MM.1S (cell line): ENCODE measurements around the gene KDM5C.

Source experiments
- DNase-seq: peaks from one replicate; pipeline ENCODE4 v3.0.0-alpha.2; 2015
- H2AFZ ChIP-seq: fragments of 300-600 bp; sonication (generic); 2 replicates; pipeline ENCODE4 v1.6.0; 2016; ENCODE audit warnings: antibody characterized with exemption, low read length
- H3F3A ChIP-seq: fragments of 300-600 bp; sonication (generic); 2 replicates; pipeline ENCODE4 v1.6.1; 2016; ENCODE audit warnings: mild to moderate bottlenecking, antibody characterized with exemption, low read length, moderate library complexity, mixed read lengths; ENCODE audit not compliant: insufficient read depth
- H3K27ac ChIP-seq: fragments of 300-600 bp; sonication (generic); 2 replicates; pipeline ENCODE4 v1.5.1; 2016; ENCODE audit warnings: mild to moderate bottlenecking, low read length
- H3K27me3 ChIP-seq: fragments of 300-600 bp; sonication (generic); replicated peaks from 2 replicates; pipeline ENCODE4 v1.6.0; 2016; ENCODE audit warnings: low read length; ENCODE audit not compliant: insufficient read depth
- H3K36me3 ChIP-seq: fragments of 300-600 bp; sonication (generic); replicated peaks from 2 replicates; pipeline ENCODE4 v1.6.1; 2016; ENCODE audit warnings: mild to moderate bottlenecking, low read length, mixed read lengths; ENCODE audit not compliant: insufficient read depth
- H3K4me1 ChIP-seq: fragments of 300-600 bp; sonication (generic); 2 replicates; pipeline ENCODE4 v1.6.1; 2016; ENCODE audit warnings: low read length, mixed read lengths
- H3K4me2 ChIP-seq: fragments of 300-600 bp; sonication (generic); 2 replicates; pipeline ENCODE4 v1.6.0; 2016; ENCODE audit warnings: low read depth, low read length
- H3K4me3 ChIP-seq: fragments of 300-600 bp; sonication (generic); 2 replicates; pipeline ENCODE4 v1.5.1; 2016; ENCODE audit warnings: low read length, mixed read lengths
- H3K79me2 ChIP-seq: fragments of 300-600 bp; sonication (generic); 2 replicates; pipeline ENCODE4 v1.6.1; 2016; ENCODE audit warnings: mixed run types, low read length, mixed read lengths
- H3K9ac ChIP-seq: fragments of 300-600 bp; sonication (generic); 2 replicates; pipeline ENCODE4 v1.6.1; 2016; ENCODE audit warnings: low read length, mixed read lengths
- H3K9me2 ChIP-seq: fragments of 300-600 bp; sonication (generic); replicated peaks from 2 replicates; pipeline ENCODE4 v1.6.1; 2016; ENCODE audit warnings: mild to moderate bottlenecking, low read length, mixed read lengths; ENCODE audit not compliant: insufficient read depth
- H3K9me3 ChIP-seq: fragments of 300-600 bp; sonication (generic); replicated peaks from 2 replicates; pipeline ENCODE4 v1.6.1; 2016; ENCODE audit warnings: mild to moderate bottlenecking, low read length, mixed read lengths; ENCODE audit not compliant: insufficient read depth
- H4K20me1 ChIP-seq: fragments of 300-600 bp; sonication (generic); 2 replicates; pipeline ENCODE4 v1.6.1; 2016; ENCODE audit warnings: mild to moderate bottlenecking, low read length, moderate library complexity, mixed read lengths; ENCODE audit not compliant: insufficient read depth
- CTCF ChIP-seq: fragments of 300-600 bp; sonication (generic); IDR thresholded peaks from 2 replicates; pipeline ENCODE4 v1.5.1; 2016; ENCODE audit warnings: antibody characterized with exemption, low read length, mixed read lengths
- EZH2 ChIP-seq: fragments of 300-600 bp; sonication (generic); optimal IDR thresholded peaks from 2 replicates; pipeline ENCODE3; 2017; ENCODE audit warnings: low read depth, mild to moderate bottlenecking, antibody characterized with exemption, low read length, mixed read lengths
- EZH2phosphoT487 ChIP-seq: fragments of 300-600 bp; sonication (generic); IDR thresholded peaks from 2 replicates; pipeline ENCODE4 v1.6.1; 2018; ENCODE audit warnings: antibody characterized with exemption, low read length

The KDM5C gene

GRCh38 chrX:53236025-53236679, 11.1 kb upstream of the KDM5C start:
- DNase-seq, result no peak
- Histone ChIP-seq H3K9ac (no peak overlapping the region), H2AFZ (no peak overlapping the region), H3K4me2 (no peak overlapping the region), H3K27ac (no peak overlapping the region), H3K79me2 (no peaks in the 10 kb centered on the region), H3K36me3 (no peaks in the 10 kb centered on the region), H3K9me3 (no peaks in the 10 kb centered on the region), H3K4me3 (no peak overlapping the region), H4K20me1 (no peaks in the 10 kb centered on the region), H3K9me2 (no peaks in the 10 kb centered on the region), H3K27me3 (no peaks in the 10 kb centered on the region), H3K4me1 (no peaks in the 10 kb centered on the region), H3F3A (no peaks in the 10 kb centered on the region)
- no peak for TF ChIP-seq CTCF
- no peak for TF ChIP-seq EZH2phosphoT487
- TF ChIP-seq EZH2, result no peak

DNA sequence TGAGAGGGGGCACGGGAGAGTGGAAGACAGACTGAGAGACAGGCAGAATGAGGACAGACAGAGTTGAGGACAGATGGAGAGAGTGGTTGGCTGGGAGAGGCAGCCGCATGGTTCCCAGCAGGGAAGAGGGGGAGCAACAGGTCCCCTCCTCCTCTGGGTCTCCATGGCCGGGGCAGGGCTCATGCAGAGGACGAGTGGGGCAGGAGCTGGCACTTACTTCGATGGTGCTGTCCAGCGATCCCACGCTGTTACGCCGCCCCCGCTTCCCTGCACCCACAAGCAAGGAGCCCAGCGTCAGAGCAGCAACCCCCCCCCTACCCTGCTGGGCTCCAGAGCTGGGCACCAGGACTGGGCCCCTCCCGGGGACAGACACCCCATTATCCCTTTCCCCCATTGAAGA, 10.6 kb upstream of the KDM5C start:
- no peak overlapping the region for H2AFZ ChIP-seq
- no peaks in the 10 kb centered on the region for H3K9me3 ChIP-seq
- no peaks in the 10 kb centered on the region for H3K27me3 ChIP-seq
- no peaks in the 10 kb centered on the region for H3F3A ChIP-seq
- H3K9me2 ChIP-seq, result no peaks in the 10 kb centered on the region
- H3K27ac ChIP-seq, result no peak overlapping the region
- H3K79me2 ChIP-seq, result no peaks in the 10 kb centered on the region
- no peak overlapping the region for H3K4me3 ChIP-seq
- H3K4me2 ChIP-seq, result no peak overlapping the region
- H3K9ac ChIP-seq, result no peak overlapping the region
- TF ChIP-seq CTCF, result no peak
- no peak for TF ChIP-seq EZH2
- TF ChIP-seq EZH2phosphoT487, result no peak
- no peaks in the 10 kb centered on the region for H3K36me3 ChIP-seq
- no peak for DNase-seq
- no peaks in the 10 kb centered on the region for H3K4me1 ChIP-seq
- no peaks in the 10 kb centered on the region for H4K20me1 ChIP-seq

DNA sequence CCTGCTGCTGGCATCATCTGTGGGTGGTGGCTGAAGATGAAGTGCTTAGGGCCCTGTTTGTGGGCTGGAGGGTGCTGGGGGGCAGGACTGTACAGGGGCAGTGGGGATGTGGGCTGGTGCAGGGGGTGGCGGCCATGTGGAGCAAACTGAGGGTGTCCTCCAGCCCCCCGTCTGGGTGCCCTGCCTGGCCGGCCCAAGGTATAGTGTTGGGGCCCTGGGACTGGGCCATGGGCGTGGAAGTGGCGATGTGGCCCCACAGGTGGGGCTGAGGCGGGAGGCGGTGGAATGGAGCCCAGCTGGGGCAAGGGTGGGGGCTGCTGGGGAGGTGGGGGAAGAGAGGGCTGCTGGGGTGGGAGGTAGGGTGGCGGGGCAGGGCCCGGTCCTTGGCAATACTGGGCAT, 9.5 kb upstream of the KDM5C start:
- H3F3A ChIP-seq, result no peaks in the 10 kb centered on the region
- no peak overlapping the region for H3K27ac ChIP-seq
- TF ChIP-seq EZH2 (no peak), EZH2phosphoT487 (no peak), CTCF (no peak)
- no peaks in the 10 kb centered on the region for H3K9me2 ChIP-seq
- no peak overlapping the region for H3K4me3 ChIP-seq
- H3K36me3 ChIP-seq, result no peaks in the 10 kb centered on the region
- H3K79me2 ChIP-seq, result no peaks in the 10 kb centered on the region
- H3K4me1 ChIP-seq, result no peaks in the 10 kb centered on the region
- H3K27me3 ChIP-seq, result no peaks in the 10 kb centered on the region
- no peaks in the 10 kb centered on the region for H4K20me1 ChIP-seq
- DNase-seq, result no peak
- H2AFZ ChIP-seq, result no peak overlapping the region
- no peak overlapping the region for H3K9ac ChIP-seq
- no peak overlapping the region for H3K4me2 ChIP-seq
- H3K9me3 ChIP-seq, result no peaks in the 10 kb centered on the region
